CD4-positive, alpha-beta memory T cell (primary cell): Measurements from ENCODE around the gene CBFA2T3. TPM values are rescaled to one million over a fixed set of nuclear protein-coding genes. Genes with fewer than 3 reads are reported as not detected.

Experiments used
- CTCF ChIA-PET: fragments of 350-600 bp; sonication (Branson Sonifier 250); formaldehyde crosslinking; loops from one replicate; lab custom pipeline; 2021; ENCODE audit warnings: inconsistent platforms; ENCODE audit not compliant: partially characterized antibody; lab: Charles Lee
- POLR2A ChIA-PET: fragments of 350-600 bp; sonication (Branson Sonifier 250); formaldehyde crosslinking; loops from one replicate; lab custom pipeline; 2021; ENCODE audit not compliant: partially characterized antibody; lab: Charles Lee
- DNase-seq, 5 donors: peaks; one replicate each; pipeline versions ENCODE4 v3.0.0 to v3.0.0-alpha.2; 2020 to 2022; ENCODE audit warnings: mixed read lengths in 1 of 5
- H3K27ac ChIP-seq: one replicate; pipeline ENCODE4 v1.7.0; 2013; ENCODE audit warnings: low read depth, low read length
- H3K27me3 ChIP-seq: 2 replicates; pipeline ENCODE4 v1.7.0; 2013; ENCODE audit warnings: mild to moderate bottlenecking, low read length, moderate library complexity; ENCODE audit not compliant: insufficient read depth
- H3K36me3 ChIP-seq: 2 replicates; pipeline ENCODE4 v1.7.0; 2013; ENCODE audit warnings: mild to moderate bottlenecking, low read length, moderate library complexity; ENCODE audit not compliant: insufficient read depth
- H3K4me1 ChIP-seq: 2 replicates; pipeline ENCODE4 v1.7.0; 2013; ENCODE audit warnings: mild to moderate bottlenecking, low read length, moderate library complexity; ENCODE audit not compliant: insufficient read depth
- H3K4me3 ChIP-seq, 2 donors: one replicate each; pipeline ENCODE4 v1.7.0; 2013; ENCODE audit warnings: low read length in 2 of 2, mild to moderate bottlenecking in 1 of 2
- H3K9me3 ChIP-seq, 2 donors: one replicate each; pipeline ENCODE4 v1.7.0; 2013; ENCODE audit warnings: low read length in 2 of 2, control low read depth in 1 of 2; ENCODE audit not compliant: control insufficient read depth in 1 of 2
- H3K27ac Mint-ChIP-seq, 7 donors: one replicate each; pipeline ENCODE4 v1.8.0; 2020 to 2021; ENCODE audit warnings: mixed read lengths in 7 of 7, mild to moderate bottlenecking in 6 of 7, inconsistent platforms in 3 of 7, moderate library complexity in 3 of 7
- H3K27me3 Mint-ChIP-seq, 2 donors: one replicate each; pipeline ENCODE4 v1.8.0; 2020 to 2021; ENCODE audit warnings: mixed read lengths in 2 of 2
- H3K36me3 Mint-ChIP-seq, 2 donors: one replicate each; pipeline ENCODE4 v1.8.0; 2020 to 2021; ENCODE audit warnings: mixed read lengths in 2 of 2, inconsistent platforms in 1 of 2, mild to moderate bottlenecking in 1 of 2
- H3K4me1 Mint-ChIP-seq, 4 donors: one replicate each; pipeline ENCODE4 v1.8.0; 2020 to 2021; ENCODE audit warnings: mixed read lengths in 4 of 4, mild to moderate bottlenecking in 1 of 4
- H3K4me3 Mint-ChIP-seq, 8 donors: one replicate each; pipeline ENCODE4 v1.8.0; 2020 to 2021; ENCODE audit warnings: mixed read lengths in 8 of 8, mild to moderate bottlenecking in 7 of 8, moderate library complexity in 6 of 8, inconsistent platforms in 3 of 8
- H3K9me3 Mint-ChIP-seq, 8 donors: one replicate each; pipeline ENCODE4 v1.8.0; 2020 to 2021; ENCODE audit warnings: mixed read lengths in 8 of 8, mild to moderate bottlenecking in 5 of 8, inconsistent platforms in 3 of 8, moderate library complexity in 1 of 8
- intact Hi-C: fragments of 100-400 bp; cut with micrococcal nuclease; formaldehyde crosslinking; loops from one replicate; pipeline ENCODE4 v1.15.1; 2023
- polyA plus RNA-seq, 2 donors: library from polyadenylated mRNA; unstranded; fragments of 300-500 nt; fragmentation: Illumina TruSeq; gene quantifications; one replicate each; pipeline ENCODE4 v1.2.3, GENCODE V29; 2021
- total RNA-seq, 2 experiments: library from RNA; stranded (reverse); gene quantifications; one replicate each; pipeline ENCODE4 v1.2.3, GENCODE V29; 2021

The CBFA2T3 gene
- total and polyA plus RNA-seq, 4 experiments from 2014 or later: 0.11 to 0.14 TPM; not detected in 2

- intact Hi-C loops: no loop called here
- POLR2A ChIA-PET: no interaction called here
- CTCF ChIA-PET: no interaction called here
- Histone ChIP-seq H3K36me3 (no peaks in the 10 kb centered on the region), H3K9me3 (no peaks in the 10 kb centered on the region), H3K4me1 (peaks cover 8% of the 10 kb centered on the region), H3K27ac (no peak overlapping the region), H3K4me3 (no peak overlapping the region), H3K27me3 (no peaks in the 10 kb centered on the region)
- peaks cover 0 to 1% (median 0%) of the 10 kb centered on the region in 8 donors for H3K9me3 Mint-ChIP-seq
- H3K27me3 Mint-ChIP-seq: peaks cover 0 to 2% of the 10 kb centered on the region in 2 donors
- no peak overlapping the region for H3K4me3 Mint-ChIP-seq
- DNase-seq: no peak
- H3K36me3 Mint-ChIP-seq: no peaks in the 10 kb centered on the region
- no peak overlapping the region for H3K27ac Mint-ChIP-seq
- peaks cover 2 to 5% (median 3%) of the 10 kb centered on the region in 4 donors for H3K4me1 Mint-ChIP-seq
Measured at GRCh38 chr16:88925540-88925887, 51.5 kb downstream of the CBFA2T3 start.

DNA sequence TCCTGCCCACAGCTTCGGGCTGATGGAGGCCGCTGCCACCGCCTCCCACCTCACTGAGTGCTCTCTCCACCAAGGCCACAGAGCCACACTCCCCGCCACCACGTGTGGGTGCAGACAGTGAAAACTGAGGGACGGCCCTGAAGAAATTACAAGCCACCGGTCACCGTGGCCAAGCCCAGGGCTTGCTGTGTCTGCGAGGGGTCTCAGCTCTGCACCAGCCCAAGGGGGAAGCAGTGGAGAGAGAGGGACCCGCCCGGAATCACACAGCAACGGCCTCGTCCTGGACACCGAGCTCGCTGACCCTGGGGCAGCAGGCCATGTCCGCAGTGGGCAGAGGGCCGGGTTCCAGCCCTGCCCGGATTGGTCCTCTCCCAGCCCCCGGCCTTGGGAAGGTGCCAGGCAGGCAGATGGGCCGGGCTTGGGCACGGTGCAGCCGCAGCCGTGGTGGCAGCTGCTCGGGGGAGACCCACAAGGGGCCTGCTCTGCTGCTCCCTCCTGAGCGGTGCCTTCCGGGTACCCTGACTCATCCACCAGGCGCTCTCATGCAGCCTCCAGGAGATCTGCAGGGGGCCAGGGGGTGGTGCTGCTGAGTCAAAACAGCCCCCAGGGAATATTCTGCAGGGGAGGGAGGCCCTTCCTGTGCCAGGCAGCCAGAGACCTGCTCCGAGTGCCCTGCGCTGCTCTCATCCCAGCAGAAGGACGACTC lies 52.0 kb downstream of the CBFA2T3 start:
- Mint-ChIP-seq H3K27me3 (peaks cover 0 to 2% of the 10 kb centered on the region in 2 donors), H3K4me3 (no peak overlapping the region), H3K4me1 (peaks cover 2 to 5% (median 3%) of the 10 kb centered on the region in 4 donors), H3K27ac (no peak overlapping the region), H3K9me3 (peaks cover 0 to 1% (median 0%) of the 10 kb centered on the region in 8 donors), H3K36me3 (no peaks in the 10 kb centered on the region)
- no peak for DNase-seq
- intact Hi-C loops: no loop called here
- Histone ChIP-seq H3K4me3 (no peak overlapping the region), H3K4me1 (peaks cover 8% of the 10 kb centered on the region), H3K9me3 (no peaks in the 10 kb centered on the region), H3K27ac (no peak overlapping the region), H3K27me3 (no peaks in the 10 kb centered on the region), H3K36me3 (no peaks in the 10 kb centered on the region)
- ChIA-PET CTCF (no interaction called here), POLR2A (no interaction called here)

GRCh38 chr16:88923926-88924833 lies 52.8 kb downstream of the CBFA2T3 start:
- peaks cover 8% of the 10 kb centered on the region for H3K4me1 ChIP-seq
- no peak for DNase-seq
- Mint-ChIP-seq H3K9me3 (peaks cover 0 to 1% (median 0%) of the 10 kb centered on the region in 8 donors), H3K36me3 (no peaks in the 10 kb centered on the region), H3K27me3 (peaks cover 0 to 2% of the 10 kb centered on the region in 2 donors), H3K4me3 (no peak overlapping the region), H3K27ac (no peak overlapping the region), H3K4me1 (peaks cover 2 to 5% (median 3%) of the 10 kb centered on the region in 4 donors)
- no peak overlapping the region for H3K27ac ChIP-seq
- CTCF ChIA-PET: no interaction called here
- no peaks in the 10 kb centered on the region for H3K36me3 ChIP-seq
- POLR2A ChIA-PET: no interaction called here
- intact Hi-C loops: no loop called here
- H3K4me3 ChIP-seq: no peak overlapping the region
- H3K9me3 ChIP-seq: no peaks in the 10 kb centered on the region
- no peaks in the 10 kb centered on the region for H3K27me3 ChIP-seq

- CTCF ChIA-PET: no interaction called here
- intact Hi-C loops: no loop called here
- no peak overlapping the region for H3K27ac ChIP-seq
- H3K27me3 ChIP-seq: no peaks in the 10 kb centered on the region
- POLR2A ChIA-PET: no interaction called here
- Mint-ChIP-seq H3K27me3 (peaks cover 0 to 2% of the 10 kb centered on the region in 2 donors), H3K36me3 (no peaks in the 10 kb centered on the region), H3K9me3 (peaks cover 0 to 1% (median 0%) of the 10 kb centered on the region in 8 donors), H3K4me3 (no peak overlapping the region), H3K27ac (no peak overlapping the region), H3K4me1 (peaks cover 2 to 5% (median 3%) of the 10 kb centered on the region in 4 donors)
- H3K9me3 ChIP-seq: no peaks in the 10 kb centered on the region
- H3K4me3 ChIP-seq: no peak overlapping the region
- no peaks in the 10 kb centered on the region for H3K36me3 ChIP-seq
- peaks cover 8% of the 10 kb centered on the region for H3K4me1 ChIP-seq
- no peak for DNase-seq
Measured at GRCh38 chr16:88923450-88923849, 53.6 kb downstream of the CBFA2T3 start.

DNA sequence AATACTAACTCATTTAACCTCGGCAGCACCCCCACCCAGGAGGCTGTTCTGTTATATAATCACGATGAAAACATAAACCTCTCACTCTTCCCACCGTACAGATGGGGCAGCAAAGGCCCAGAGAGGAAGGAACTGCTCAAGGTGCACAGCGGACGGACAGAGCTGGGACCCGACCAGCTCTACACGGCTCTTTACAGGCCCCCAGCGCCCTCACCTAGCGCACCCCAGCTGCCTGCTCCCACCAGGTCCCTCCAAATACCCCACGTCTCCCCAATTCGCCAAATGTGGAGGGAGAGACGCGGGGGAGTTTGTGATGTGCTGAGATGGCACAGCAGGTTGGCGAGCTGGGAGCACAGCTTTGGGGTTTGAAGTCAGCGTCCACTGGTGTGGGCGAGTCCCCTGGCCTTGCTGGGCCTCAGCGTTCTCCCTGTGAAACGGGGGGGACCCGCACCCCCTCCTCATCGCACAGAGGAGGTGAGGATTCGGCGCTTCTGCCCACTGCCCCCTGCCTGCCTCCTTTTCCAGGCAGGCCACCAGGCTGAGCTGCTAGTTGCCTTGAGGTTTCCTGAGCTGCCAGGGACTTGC lies 54.1 kb downstream of the CBFA2T3 start:
- peaks cover 2 to 5% (median 3%) of the 10 kb centered on the region in 4 donors for H3K4me1 Mint-ChIP-seq
- no peaks in the 10 kb centered on the region for H3K36me3 Mint-ChIP-seq
- no peak overlapping the region for H3K27ac Mint-ChIP-seq
- ChIA-PET CTCF (no interaction called here), POLR2A (no interaction called here)
- no peaks in the 10 kb centered on the region for H3K27me3 ChIP-seq
- H3K27ac ChIP-seq: no peak overlapping the region
- peaks cover 8% of the 10 kb centered on the region for H3K4me1 ChIP-seq
- no peak for DNase-seq
- no peak overlapping the region for H3K4me3 Mint-ChIP-seq
- peaks cover 0 to 2% of the 10 kb centered on the region in 2 donors for H3K27me3 Mint-ChIP-seq
- H3K4me3 ChIP-seq: no peak overlapping the region
- peaks cover 0 to 1% (median 0%) of the 10 kb centered on the region in 8 donors for H3K9me3 Mint-ChIP-seq
- H3K36me3 ChIP-seq: no peaks in the 10 kb centered on the region
- intact Hi-C loops: no loop called here
- no peaks in the 10 kb centered on the region for H3K9me3 ChIP-seq

DNA sequence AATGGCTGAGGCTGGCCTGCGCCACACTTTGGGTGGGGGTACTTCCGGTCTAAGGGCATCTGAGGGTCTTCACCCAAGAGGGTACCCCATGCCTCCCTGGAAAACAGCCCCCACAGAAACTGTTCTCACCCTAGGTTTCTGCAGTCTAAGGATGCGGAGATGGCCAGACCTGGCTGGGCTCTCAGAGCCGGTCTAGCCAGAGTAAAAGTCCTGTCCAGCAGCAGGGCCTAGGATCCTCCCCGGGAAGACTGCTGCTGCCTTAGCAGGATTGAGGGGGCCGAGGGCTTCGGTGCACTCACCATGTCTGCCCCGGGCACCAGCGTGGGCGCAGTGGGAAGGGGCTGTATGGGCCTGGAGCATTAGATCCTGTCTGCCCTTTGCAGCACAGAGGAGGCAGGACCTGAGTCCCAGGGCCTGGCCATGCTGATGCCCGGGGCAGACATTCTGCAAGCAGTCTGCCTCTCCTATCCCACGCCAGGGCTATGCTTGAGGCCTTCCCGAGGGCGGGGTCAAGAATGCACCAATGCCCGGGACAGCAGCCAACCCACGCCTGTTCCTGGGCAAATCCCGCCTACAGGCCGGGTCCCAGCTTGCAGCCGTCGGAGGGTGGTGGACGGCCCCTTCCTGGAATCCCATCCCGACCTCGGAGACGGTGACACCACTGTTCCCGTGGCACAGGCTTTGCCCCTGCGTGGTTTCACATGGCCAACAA lies 54.7 kb downstream of the CBFA2T3 start:
- H3K36me3 ChIP-seq: no peaks in the 10 kb centered on the region
- ChIA-PET CTCF (no interaction called here), POLR2A (no interaction called here)
- Mint-ChIP-seq H3K4me1 (peaks cover 2 to 5% (median 3%) of the 10 kb centered on the region in 4 donors), H3K36me3 (no peaks in the 10 kb centered on the region), H3K4me3 (no peak overlapping the region), H3K27ac (no peak overlapping the region), H3K27me3 (peaks cover 0 to 2% of the 10 kb centered on the region in 2 donors), H3K9me3 (peaks cover 0 to 1% (median 0%) of the 10 kb centered on the region in 8 donors)
- no peaks in the 10 kb centered on the region for H3K27me3 ChIP-seq
- H3K9me3 ChIP-seq: no peaks in the 10 kb centered on the region
- no peak overlapping the region for H3K4me3 ChIP-seq
- DNase-seq: no peak
- H3K4me1 ChIP-seq: peaks cover 8% of the 10 kb centered on the region
- intact Hi-C loops: no loop called here
- no peak overlapping the region for H3K27ac ChIP-seq
